HEK293 (cell line): ENCODE measurements around the gene PARP3.

ENCODE experiments used
- CTCF ChIA-PET: fragments of 350-600 bp; formaldehyde crosslinking; extraction: SDS; loops from one replicate; lab custom pipeline; 2021; ENCODE audit warnings: antibody characterized with exemption; lab: Yijun Ruan, JAX
- POLR2A ChIA-PET: fragments of 300-600 bp; formaldehyde crosslinking; extraction: SDS; loops from one replicate; lab custom pipeline; 2020; ENCODE audit warnings: antibody characterized with exemption, inconsistent platforms; lab: Yijun Ruan, JAX
- H3K27ac ChIP-seq: fragments of 200-500 bp; sonication (Bioruptor generic); 2 replicates; pipeline ENCODE4 v1.5.1; 2014; ENCODE audit warnings: low read depth, low read length, control low read depth, inconsistent platforms; ENCODE audit errors: extremely low read depth
- H3K36me3 ChIP-seq, 2 experiments: fragments of 200-500 bp in 1 of 2; sonication (Bioruptor generic) in 1 of 2; 1 replicate in 1 of 2; 2 replicates in 1 of 2; pipeline ENCODE4 v1.5.1; 2014 to 2017; ENCODE audit warnings: inconsistent platforms in 2 of 2, low read length in 2 of 2; ENCODE audit not compliant: control insufficient read depth in 2 of 2, insufficient read depth in 1 of 2
- H3K4me1 ChIP-seq: fragments of 200-500 bp; sonication (Bioruptor generic); 2 replicates; pipeline ENCODE4 v1.5.1; 2014; ENCODE audit warnings: mild to moderate bottlenecking, low read length, inconsistent platforms; ENCODE audit not compliant: control insufficient read depth, insufficient read depth
- H3K4me3 ChIP-seq: 2 replicates; pipeline ENCODE4 v1.5.1; 2011; ENCODE audit warnings: low read depth, mild to moderate bottlenecking, control low read depth, low read length, moderate library complexity
- H3K9me3 ChIP-seq: fragments of 200-500 bp; sonication (Bioruptor generic); 2 replicates; pipeline ENCODE4 v1.5.1; 2014; ENCODE audit warnings: low read depth, low read length, inconsistent platforms; ENCODE audit not compliant: control insufficient read depth, insufficient read depth
- CTCF ChIP-seq: fragments of 450-650 bp; formaldehyde crosslinking; IDR thresholded peaks from 2 replicates; pipeline ENCODE4 v1.5.1; 2016; ENCODE audit warnings: missing biosample characterization, missing genetic modification characterization
- GLIS1 ChIP-seq: fragments of 450-650 bp; formaldehyde crosslinking; IDR thresholded peaks from 2 replicates; pipeline ENCODE4 v1.5.1; 2016; ENCODE audit warnings: missing biosample characterization, missing genetic modification characterization
- PRDM10 ChIP-seq: fragments of 450-650 bp; formaldehyde crosslinking; IDR thresholded peaks from 2 replicates; pipeline ENCODE4 v1.5.1; 2016; ENCODE audit warnings: missing biosample characterization, missing genetic modification characterization
- PRDM4 ChIP-seq: fragments of 450-650 bp; formaldehyde crosslinking; IDR thresholded peaks from 2 replicates; pipeline ENCODE4 v1.5.1; 2017; ENCODE audit warnings: missing biosample characterization, missing genetic modification characterization
- REPIN1 ChIP-seq: fragments of 450-650 bp; formaldehyde crosslinking; IDR thresholded peaks from 2 replicates; pipeline ENCODE4 v1.5.1; 2017; ENCODE audit warnings: missing biosample characterization, missing genetic modification characterization, low read depth
- SALL2 ChIP-seq: fragments of 450-650 bp; formaldehyde crosslinking; IDR thresholded peaks from 2 replicates; pipeline ENCODE4 v1.5.0; 2017; ENCODE audit warnings: missing biosample characterization, mild to moderate bottlenecking, missing genetic modification characterization, borderline replicate concordance
- SCRT1 ChIP-seq: fragments of 450-650 bp; formaldehyde crosslinking; IDR thresholded peaks from 2 replicates; pipeline ENCODE4 v1.5.1; 2016; ENCODE audit warnings: missing biosample characterization, missing genetic modification characterization, borderline replicate concordance
- ZBTB11 ChIP-seq: fragments of 450-650 bp; formaldehyde crosslinking; conservative IDR thresholded peaks from 2 replicates; pipeline ENCODE4 v1.5.1; 2016; ENCODE audit warnings: low read depth, missing biosample characterization, missing genetic modification characterization
- ZNF174 ChIP-seq: fragments of 450-650 bp; formaldehyde crosslinking; IDR thresholded peaks from 2 replicates; pipeline ENCODE4 v1.5.0; 2017; ENCODE audit warnings: missing biosample characterization, mild to moderate bottlenecking, missing genetic modification characterization
- ZNF2 ChIP-seq: fragments of 450-650 bp; formaldehyde crosslinking; IDR thresholded peaks from 2 replicates; pipeline ENCODE4 v1.5.1; 2016; ENCODE audit warnings: missing biosample characterization, missing genetic modification characterization
- ZNF248 ChIP-seq: fragments of 450-650 bp; formaldehyde crosslinking; IDR thresholded peaks from 2 replicates; pipeline ENCODE4 v1.5.1; 2017; ENCODE audit warnings: missing biosample characterization, missing genetic modification characterization
- ZNF398 ChIP-seq: fragments of 450-650 bp; formaldehyde crosslinking; IDR thresholded peaks from 2 replicates; pipeline ENCODE4 v1.5.1; 2017; ENCODE audit warnings: missing biosample characterization, missing genetic modification characterization
- ZNF48 ChIP-seq: fragments of 450-650 bp; formaldehyde crosslinking; IDR thresholded peaks from 2 replicates; pipeline ENCODE4 v1.5.1; 2016; ENCODE audit warnings: missing biosample characterization, missing genetic modification characterization
- ZNF600 ChIP-seq: fragments of 450-650 bp; formaldehyde crosslinking; IDR thresholded peaks from 2 replicates; pipeline ENCODE4 v1.5.1; 2016; ENCODE audit warnings: missing biosample characterization, missing genetic modification characterization
- ZNF692 ChIP-seq: fragments of 450-650 bp; formaldehyde crosslinking; IDR thresholded peaks from 2 replicates; pipeline ENCODE4 v1.5.1; 2016; ENCODE audit warnings: missing biosample characterization, missing genetic modification characterization
- ZNF843 ChIP-seq: fragments of 450-650 bp; formaldehyde crosslinking; IDR thresholded peaks from 2 replicates; pipeline ENCODE4 v1.5.1; 2016; ENCODE audit warnings: missing biosample characterization, missing genetic modification characterization
- ZSCAN5A ChIP-seq: fragments of 450-650 bp; formaldehyde crosslinking; IDR thresholded peaks from 2 replicates; pipeline ENCODE4 v1.5.1; 2016; ENCODE audit warnings: missing biosample characterization, missing genetic modification characterization
- ZXDB ChIP-seq: fragments of 450-650 bp; formaldehyde crosslinking; IDR thresholded peaks from 2 replicates; pipeline ENCODE4 v1.5.1; 2016; ENCODE audit warnings: missing biosample characterization, missing genetic modification characterization

Gene PARP3

GRCh38 chr3:51968170-51968775 is 26.1 kb downstream of the PARP3 start (continued):
- no peak for TF ChIP-seq REPIN1
- TF ChIP-seq ZNF398: peak; percentile 89
- no peak for TF ChIP-seq SALL2
- TF ChIP-seq CTCF (tag by site-specific recombination): no peak
- 0 out of 2 replicates have a peak, but pooled peaks have one; percentile 51 for TF ChIP-seq ZNF692 (tag by site-specific recombination)
- TF ChIP-seq ZXDB (tag by site-specific recombination): no peak
- TF ChIP-seq ZNF174 (tag by site-specific recombination): no peak
- no peak for TF ChIP-seq ZSCAN5A (tag by site-specific recombination)
- TF ChIP-seq GLIS1: peak; percentile 40; the same call in 1 of the 2 replicates
- TF ChIP-seq PRDM10 (tag by site-specific recombination): peak; percentile 69

GRCh38 chr3:51968883-51969678 is 26.9 kb downstream of the PARP3 start:
- CTCF ChIA-PET: interaction anchor here (0.7 to 1.4 kb wide), 2 partner anchors 28 to 208 kb away, joined by 3 to 9 read pairs; partner anchors contain the start of gene RRP9
- H3K4me3 ChIP-seq: no peak overlapping the region
- H3K36me3 ChIP-seq: peaks cover 0 to 7% of the 10 kb centered on the region in 2 experiments; a peak in 1 of 3 replicates
- POLR2A ChIA-PET: interaction anchor here (1.6 to 1.8 kb wide), 2 partner anchors 13 to 14 kb away, joined by 5 to 8 read pairs; partner anchors contain the start of gene ACY1
- 0 out of 2 replicates have a peak, but pooled peaks cover 2% of the 10 kb centered on the region for H3K4me1 ChIP-seq
- no peaks in the 10 kb centered on the region for H3K9me3 ChIP-seq
- no peak overlapping the region for H3K27ac ChIP-seq
- TF ChIP-seq PRDM4 (tag by site-specific recombination) (no peak), ZNF48 (tag by site-specific recombination) (no peak), ZNF248 (no peak), SCRT1 (tag by site-specific recombination) (peak; percentile 89), ZNF600 (tag by site-specific recombination) (peak; percentile 82), ZNF2 (no peak), ZNF843 (no peak), ZBTB11 (tag by site-specific recombination) (no peak)
